Spleen (tissue), 11 donors: ENCODE data around the gene ANKRD36. TPM values are rescaled to one million over a fixed set of nuclear protein-coding genes. Genes with fewer than 3 reads are reported as not detected.
"Not testable (repeated sequence)": the region's sequence is repeated elsewhere in the genome, so short reads cannot be mapped to it uniquely, and the experiment has no call there.

Experiments
- DNase-seq: peaks from one replicate; pipeline ENCODE4 v3.0.0-alpha.2; 2020
- H3K27ac ChIP-seq, 8 donors: fragments of 200-600 bp; sonication (generic) in 7 of 8; 1 replicate in 4 of 8; 2 replicates in 4 of 8; pipeline versions ENCODE4 v1.5.0 to v1.8.0; 2016 to 2021; ENCODE audit warnings: inconsistent platforms in 4 of 8, mild to moderate bottlenecking in 4 of 8, moderate library complexity in 1 of 8
- H3K27me3 ChIP-seq, 7 donors: fragments of 200-600 bp; sonication (generic) in 6 of 7; replicated peaks in 1 of 7; 1 replicate in 4 of 7; 2 replicates in 3 of 7; pipeline versions ENCODE4 v1.5.0 to v1.8.0; 2016 to 2021; ENCODE audit warnings: inconsistent platforms in 3 of 7, mild to moderate bottlenecking in 1 of 7
- H3K36me3 ChIP-seq, 6 donors: fragments of 200-600 bp; sonication (generic) in 5 of 6; 1 replicate in 4 of 6; 2 replicates in 2 of 6; pipeline versions ENCODE4 v1.5.0 to v1.8.0; 2016 to 2021; ENCODE audit warnings: inconsistent platforms in 2 of 6
- H3K4me1 ChIP-seq, 6 donors: fragments of 200-600 bp; sonication (generic) in 5 of 6; 1 replicate in 3 of 6; 2 replicates in 3 of 6; pipeline versions ENCODE4 v1.5.0 to v1.8.0; 2016 to 2021; ENCODE audit warnings: inconsistent platforms in 3 of 6
- H3K4me3 ChIP-seq, 8 donors: fragments of 200-600 bp; sonication (generic) in 7 of 8; 1 replicate in 4 of 8; 2 replicates in 4 of 8; pipeline versions ENCODE4 v1.5.0 to v1.8.0; 2016 to 2021; ENCODE audit warnings: inconsistent platforms in 4 of 8, mild to moderate bottlenecking in 4 of 8, moderate library complexity in 2 of 8
- H3K9me3 ChIP-seq, 8 donors: fragments of 200-600 bp; sonication (generic) in 7 of 8; 1 replicate in 4 of 8; 2 replicates in 4 of 8; pipeline versions ENCODE4 v1.5.0 to v1.8.0; 2016 to 2021; ENCODE audit warnings: inconsistent platforms in 4 of 8
- POLR2A ChIP-seq, 3 donors: fragments of 450-650 bp; IDR thresholded peaks; one replicate each; pipeline ENCODE4 v1.5.1; 2017; ENCODE audit warnings: antibody characterized with exemption in 3 of 3, mild to moderate bottlenecking in 1 of 3
- POLR2AphosphoS5 ChIP-seq, 3 donors: sonication (generic); formaldehyde crosslinking; IDR thresholded peaks; one replicate each; pipeline ENCODE4 v1.5.1; 2017; ENCODE audit warnings: antibody characterized with exemption in 3 of 3
- WGBS, 5 donors: extraction: QIAGEN DNeasy Blood & Tissue Kit in 3 of 5; methylation state at CpG; one replicate each; pipeline versions ENCODE4 v1.1.5 to v1.1.7; 2013 to 2018; 5-methylcytosine and 5-hydroxymethylcytosine counted together
- intact Hi-C: fragments of 100-400 bp; cut with DNase I; formaldehyde crosslinking; loops from one replicate; pipeline ENCODE4 v1.15.0; 2023; ENCODE audit warnings: low total_unique reads
- polyA plus RNA-seq, 3 donors: library from polyadenylated mRNA; stranded (reverse); fragments of 200-250 nt; gene quantifications; one replicate each; pipeline ENCODE4 v1.2.1, GENCODE V29; 2013
- total RNA-seq, 7 donors: library from RNA; depleted of rRNA in 3 of 7; stranded (reverse); fragments of >200 nt in 3 of 7; fragmentation: NEBNext Ultra II Directional in 4 of 7; extraction: Animal tissue kit (Norgen Biotek cat#: 25700) in 4 of 7; gene quantifications; one replicate each; pipeline versions ENCODE4 v1.1.0 to v1.2.1, GENCODE V29; 2016 to 2021
- TF ChIP-seq, protein P1 (sequence below), 11 experiments: fragments of 200-600 bp in 7 of 11; fragments of 450-650 bp in 4 of 11; sonication (generic) in 4 of 11; IDR thresholded peaks in 8 of 11; conservative IDR thresholded peaks in 3 of 11; 1 replicate in 7 of 11; 2 replicates in 4 of 11; pipeline versions ENCODE4 v1.4.0 to v1.8.0; 2016 to 2021; ENCODE audit warnings: antibody characterized with exemption in 11 of 11, inconsistent platforms in 4 of 11, mild to moderate bottlenecking in 1 of 11
- donor health status: healthy with polysubstance abuse.
- donor health status: DM: no; HTN: no; CAD: no; lungs with moderate emphysema.
- donor health status: DM: no; HTN: no; CAD: no.
- donor health status: Bipolar disorder and iron deficiency.
- donor health status: healthy.
- donor health status: DM: no; HTN: no; CAD: no.
- donor health status: DM: yes; HTN: yes; CAD: no.

Gene ANKRD36
- total and polyA plus RNA-seq, 10 donors: 2.6 to 67.0 (median 41.1) TPM

DNA sequence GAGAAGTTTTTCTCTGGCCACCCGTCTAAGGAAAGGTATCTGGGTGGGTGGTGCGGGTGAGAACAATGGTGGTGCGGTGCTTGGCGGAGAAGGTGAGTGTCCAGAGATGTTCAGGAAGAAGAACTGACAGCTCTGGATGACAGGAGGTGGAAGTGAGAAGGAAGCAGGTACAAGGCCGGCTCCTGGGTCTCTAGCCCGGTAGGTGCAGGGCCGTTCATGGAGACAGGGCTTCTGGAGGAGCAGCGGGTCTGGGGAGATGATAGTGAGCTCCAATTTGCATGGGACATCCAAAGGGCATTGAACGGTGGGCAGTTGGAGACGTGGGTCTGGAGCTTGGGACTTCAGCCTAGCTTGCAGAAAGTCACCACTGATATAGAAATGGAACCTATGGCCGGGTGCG lies 17.3 kb upstream of the ANKRD36 start:
- H3K27ac ChIP-seq: no peak overlapping the region
- no peaks in the 10 kb centered on the region for H3K9me3 ChIP-seq
- no peaks in the 10 kb centered on the region for H3K36me3 ChIP-seq
- no peak for DNase-seq
- peak overlapping the region in 1 of 8 donors; percentile 62 for H3K4me3 ChIP-seq
- 79 to 89% (median 86%) methylated on average over 12 of the region's 12 CpGs for WGBS, 5 donors
- H3K4me1 ChIP-seq: peaks cover 0 to 13% (median 9%) of the 10 kb centered on the region in 6 donors
- H3K27me3 ChIP-seq: no peaks in the 10 kb centered on the region
- intact Hi-C loops: no loop called here
- TF ChIP-seq POLR2A (IDR thresholded peaks at IDR 0.05) (no peak), POLR2AphosphoS5 (IDR thresholded peaks at IDR 0.05) (no peak)
- TF ChIP-seq, protein P1, sequence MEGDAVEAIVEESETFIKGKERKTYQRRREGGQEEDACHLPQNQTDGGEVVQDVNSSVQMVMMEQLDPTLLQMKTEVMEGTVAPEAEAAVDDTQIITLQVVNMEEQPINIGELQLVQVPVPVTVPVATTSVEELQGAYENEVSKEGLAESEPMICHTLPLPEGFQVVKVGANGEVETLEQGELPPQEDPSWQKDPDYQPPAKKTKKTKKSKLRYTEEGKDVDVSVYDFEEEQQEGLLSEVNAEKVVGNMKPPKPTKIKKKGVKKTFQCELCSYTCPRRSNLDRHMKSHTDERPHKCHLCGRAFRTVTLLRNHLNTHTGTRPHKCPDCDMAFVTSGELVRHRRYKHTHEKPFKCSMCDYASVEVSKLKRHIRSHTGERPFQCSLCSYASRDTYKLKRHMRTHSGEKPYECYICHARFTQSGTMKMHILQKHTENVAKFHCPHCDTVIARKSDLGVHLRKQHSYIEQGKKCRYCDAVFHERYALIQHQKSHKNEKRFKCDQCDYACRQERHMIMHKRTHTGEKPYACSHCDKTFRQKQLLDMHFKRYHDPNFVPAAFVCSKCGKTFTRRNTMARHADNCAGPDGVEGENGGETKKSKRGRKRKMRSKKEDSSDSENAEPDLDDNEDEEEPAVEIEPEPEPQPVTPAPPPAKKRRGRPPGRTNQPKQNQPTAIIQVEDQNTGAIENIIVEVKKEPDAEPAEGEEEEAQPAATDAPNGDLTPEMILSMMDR (IDR thresholded peaks at IDR 0.05 in 8 of 11, conservative IDR thresholded peaks at IDR 0.05 in 3 of 11): no peak

GRCh38 chr2:97098786-97099372 lies 14.1 kb upstream of the ANKRD36 start:
- H3K36me3 ChIP-seq, intact Hi-C loops: not testable (repeated sequence)
- 81 to 91% (median 87%) methylated on average over 3 of the region's 3 CpGs for WGBS, 5 donors

GRCh38 chr2:97106878-97107277 lies 6.1 kb upstream of the ANKRD36 start:
- DNase-seq: not testable (repeated sequence)

More at GRCh38 chr2:97098786-97099372, 14.1 kb upstream of the ANKRD36 start:
- H3K27ac ChIP-seq, DNase-seq, H3K9me3 ChIP-seq, H3K27me3 ChIP-seq, H3K4me3 ChIP-seq: not testable (repeated sequence)
- H3K4me1 ChIP-seq: peaks cover 0 to 11% (median 9%) of the 10 kb centered on the region in 6 donors

GRCh38 chr2:97111246-97111645 lies 1.7 kb upstream of the ANKRD36 start:
- H3K4me1 ChIP-seq: peaks cover 0 to 10% (median 0%) of the 10 kb centered on the region in 6 donors
- intact Hi-C loops, H3K36me3 ChIP-seq, H3K9me3 ChIP-seq, H3K27me3 ChIP-seq, H3K27ac ChIP-seq, H3K4me3 ChIP-seq, DNase-seq: not testable (repeated sequence)
- WGBS, 5 donors: 81 to 95% (median 89%) methylated on average over 9 of the region's 9 CpGs

More at GRCh38 chr2:97106878-97107277, 6.1 kb upstream of the ANKRD36 start:
- H3K36me3 ChIP-seq, H3K4me1 ChIP-seq, H3K4me3 ChIP-seq, H3K27me3 ChIP-seq, H3K27ac ChIP-seq, intact Hi-C loops: not testable (repeated sequence)
- 88 to 96% (median 93%) methylated on average over 2 of the region's 2 CpGs for WGBS, 5 donors
- peaks cover 0 to 11% (median 0%) of the 10 kb centered on the region in 8 donors for H3K9me3 ChIP-seq

DNA sequence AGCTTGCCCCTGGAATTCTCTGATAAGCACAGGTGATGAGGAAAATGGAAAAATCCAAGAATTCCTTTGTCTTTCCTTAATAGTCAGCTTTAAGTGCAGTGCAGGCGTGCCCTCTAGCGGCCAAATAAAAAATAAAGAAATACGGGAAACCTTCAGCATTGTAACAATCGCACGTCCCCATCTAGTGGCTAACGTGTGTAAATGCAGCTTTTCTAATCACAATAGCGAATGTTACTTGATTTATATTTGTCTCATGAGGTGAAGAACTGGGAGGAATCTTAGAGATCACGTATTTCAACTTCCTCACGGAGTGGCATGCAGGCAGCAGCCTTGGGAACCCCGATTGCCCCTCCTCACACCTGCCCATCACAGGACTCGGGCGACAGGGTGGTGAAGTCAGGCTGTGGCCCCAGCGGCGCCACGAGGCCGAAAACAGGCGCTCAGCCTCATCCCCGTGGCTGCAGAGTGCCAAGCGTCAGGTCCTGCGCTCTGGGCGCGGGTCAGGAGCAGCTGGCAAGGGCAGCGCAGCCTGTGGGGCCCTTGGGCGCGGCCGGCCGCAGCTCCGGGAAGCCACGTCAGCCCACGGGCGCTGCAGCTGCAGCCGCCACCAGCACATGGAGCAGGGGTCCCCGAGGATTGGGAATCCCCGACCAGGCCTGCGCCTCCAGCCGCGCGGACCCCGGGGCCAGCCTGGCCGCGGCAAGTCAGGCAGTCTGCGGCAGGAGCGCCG lies 468 bp upstream of the ANKRD36 start:
- H3K9me3 ChIP-seq, H3K27me3 ChIP-seq, intact Hi-C loops, H3K36me3 ChIP-seq: not testable (repeated sequence)
- TF ChIP-seq, protein P1 (IDR thresholded peaks at IDR 0.05 in 8 of 11, conservative IDR thresholded peaks at IDR 0.05 in 3 of 11): peak; percentile 71 to 99 (median 87)
- H3K4me3 ChIP-seq: peak overlapping the region; percentile 54 to 92 (median 73)
- peak; percentile 91 for DNase-seq
- WGBS, 5 donors: 0 to 1% (median 0%) methylated on average over 16 to 41 of the region's 44 CpGs
- peak overlapping the region; percentile 81 to 95 (median 92) for H3K27ac ChIP-seq
- peaks cover 0 to 12% (median 0%) of the 10 kb centered on the region in 6 donors for H3K4me1 ChIP-seq

DNA sequence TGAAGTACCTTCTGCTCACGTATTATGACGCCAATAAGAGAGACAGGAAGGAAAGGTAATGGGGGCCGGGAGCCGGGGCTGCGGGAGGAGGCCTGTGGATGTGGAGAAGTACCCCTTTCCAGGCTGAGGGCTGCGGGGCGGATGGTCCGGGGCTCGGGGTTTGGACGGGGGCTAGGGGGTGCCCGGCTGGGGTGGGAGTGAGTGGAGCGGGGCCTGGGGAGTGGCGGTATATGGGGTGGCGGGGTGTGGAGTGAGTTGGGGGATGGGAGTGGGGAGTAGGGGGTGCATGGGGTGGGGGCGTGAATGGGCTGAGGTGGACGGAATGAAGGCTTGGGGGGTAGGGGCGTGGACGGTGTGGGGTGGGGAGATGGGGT lies 916 bp downstream of the ANKRD36 start:
- Histone ChIP-seq H3K4me3 (peak overlapping the region; percentile 54 to 92 (median 73)), H3K27ac (peak overlapping the region; percentile 81 to 95 (median 92)), H3K4me1 (peaks cover 0 to 12% (median 0%) of the 10 kb centered on the region in 6 donors)
- H3K36me3 ChIP-seq, intact Hi-C loops, H3K9me3 ChIP-seq, H3K27me3 ChIP-seq: not testable (repeated sequence)
- 0 to 2% (median 2%) methylated on average over 9 to 17 of the region's 18 CpGs for WGBS, 5 donors
- DNase-seq: peak; percentile 82

DNA sequence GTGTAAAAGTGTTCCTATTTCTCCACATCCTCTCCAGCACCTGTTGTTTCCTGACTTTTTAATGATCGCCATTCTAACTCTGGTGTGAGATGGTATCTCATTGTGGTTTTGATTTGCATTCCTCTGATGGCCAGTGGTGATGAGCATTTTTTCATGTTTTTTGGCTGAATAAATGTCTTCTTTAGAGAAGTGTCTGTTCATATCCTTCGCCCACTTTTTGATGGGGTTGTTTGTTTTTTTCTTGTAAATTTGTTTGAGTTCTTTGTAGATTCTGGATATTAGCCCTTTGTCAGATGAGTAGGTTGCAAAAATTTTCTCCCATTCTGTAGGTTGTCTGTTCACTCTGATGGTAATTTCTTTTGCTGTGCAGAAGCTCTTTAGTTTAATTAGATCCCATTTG lies 16.1 kb downstream of the ANKRD36 start:
- H3K4me1 ChIP-seq, H3K27ac ChIP-seq, H3K9me3 ChIP-seq, H3K27me3 ChIP-seq, H3K36me3 ChIP-seq, intact Hi-C loops, DNase-seq, H3K4me3 ChIP-seq: not testable (repeated sequence)
- 82 to 94% (median 88%) methylated on average over 2 of the region's 2 CpGs for WGBS, 5 donors

DNA sequence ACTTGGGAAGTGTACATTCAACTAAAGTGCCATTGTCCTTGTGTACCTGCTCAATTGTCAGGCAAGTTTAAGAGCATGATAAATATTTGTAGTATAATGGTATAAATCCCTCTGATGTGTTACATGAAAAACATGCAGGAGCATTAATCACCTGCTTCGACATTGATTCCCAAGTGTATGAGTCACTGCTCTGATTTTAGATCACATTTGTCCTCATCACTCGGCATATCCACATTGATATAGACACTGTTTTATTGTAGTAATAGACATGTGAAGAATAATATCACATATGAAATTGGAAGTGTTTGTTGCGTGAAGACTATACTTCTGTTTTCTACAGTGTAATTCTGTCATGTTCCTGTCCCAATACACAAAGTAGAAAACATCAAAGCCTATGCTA lies 31.1 kb downstream of the ANKRD36 start:
- H3K27me3 ChIP-seq, intact Hi-C loops, H3K9me3 ChIP-seq, DNase-seq, H3K4me1 ChIP-seq, H3K27ac ChIP-seq, H3K4me3 ChIP-seq: not testable (repeated sequence)
- WGBS, 5 donors: 75 to 82% (median 80%) methylated on average over 3 of the region's 3 CpGs
- peaks cover 0 to 47% (median 16%) of the 10 kb centered on the region in 6 donors for H3K36me3 ChIP-seq

DNA sequence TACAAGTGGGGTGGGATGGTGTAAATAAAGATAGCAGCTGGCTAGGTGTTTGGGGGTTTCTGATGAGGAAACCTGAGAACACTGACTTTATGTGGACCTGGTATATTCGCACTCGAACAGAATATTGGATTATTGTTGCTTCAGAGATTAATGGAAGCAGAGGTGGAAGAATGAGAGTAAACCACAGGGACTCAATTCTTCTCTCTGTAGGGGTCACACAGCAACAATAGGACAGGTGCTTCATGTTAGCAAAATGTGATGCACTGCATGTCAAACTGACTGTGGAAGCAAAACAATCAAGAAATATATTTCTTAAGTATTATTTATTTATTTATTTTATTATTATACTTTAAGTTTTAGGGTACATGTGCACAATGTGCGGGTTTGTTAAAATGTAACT lies 53.6 kb downstream of the ANKRD36 start:
- 78 to 93% (median 88%) methylated on average over 1 to 3 of the region's 3 CpGs for WGBS, 5 donors
- H3K4me1 ChIP-seq, H3K27me3 ChIP-seq, intact Hi-C loops, H3K27ac ChIP-seq, DNase-seq, H3K4me3 ChIP-seq: not testable (repeated sequence)
- Histone ChIP-seq H3K9me3 (peaks cover 0 to 16% (median 6%) of the 10 kb centered on the region in 8 donors), H3K36me3 (peaks cover 0 to 55% (median 9%) of the 10 kb centered on the region in 6 donors)
